GM12872 (cell line): ENCODE data around the gene FDXR.

ENCODE experiments used
- TF ChIP-seq, protein P1 (sequence below): IDR thresholded peaks from 3 replicates; pipeline ENCODE4 v1.5.1; 2011; ENCODE audit warnings: low read depth, mild to moderate bottlenecking, low read length, moderate library complexity; ENCODE audit not compliant: insufficient read depth

FDXR gene

GRCh38 chr17:74840989-74841666, 31.7 kb downstream of the FDXR start:
- TF ChIP-seq, protein P1, sequence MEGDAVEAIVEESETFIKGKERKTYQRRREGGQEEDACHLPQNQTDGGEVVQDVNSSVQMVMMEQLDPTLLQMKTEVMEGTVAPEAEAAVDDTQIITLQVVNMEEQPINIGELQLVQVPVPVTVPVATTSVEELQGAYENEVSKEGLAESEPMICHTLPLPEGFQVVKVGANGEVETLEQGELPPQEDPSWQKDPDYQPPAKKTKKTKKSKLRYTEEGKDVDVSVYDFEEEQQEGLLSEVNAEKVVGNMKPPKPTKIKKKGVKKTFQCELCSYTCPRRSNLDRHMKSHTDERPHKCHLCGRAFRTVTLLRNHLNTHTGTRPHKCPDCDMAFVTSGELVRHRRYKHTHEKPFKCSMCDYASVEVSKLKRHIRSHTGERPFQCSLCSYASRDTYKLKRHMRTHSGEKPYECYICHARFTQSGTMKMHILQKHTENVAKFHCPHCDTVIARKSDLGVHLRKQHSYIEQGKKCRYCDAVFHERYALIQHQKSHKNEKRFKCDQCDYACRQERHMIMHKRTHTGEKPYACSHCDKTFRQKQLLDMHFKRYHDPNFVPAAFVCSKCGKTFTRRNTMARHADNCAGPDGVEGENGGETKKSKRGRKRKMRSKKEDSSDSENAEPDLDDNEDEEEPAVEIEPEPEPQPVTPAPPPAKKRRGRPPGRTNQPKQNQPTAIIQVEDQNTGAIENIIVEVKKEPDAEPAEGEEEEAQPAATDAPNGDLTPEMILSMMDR: no peak

DNA sequence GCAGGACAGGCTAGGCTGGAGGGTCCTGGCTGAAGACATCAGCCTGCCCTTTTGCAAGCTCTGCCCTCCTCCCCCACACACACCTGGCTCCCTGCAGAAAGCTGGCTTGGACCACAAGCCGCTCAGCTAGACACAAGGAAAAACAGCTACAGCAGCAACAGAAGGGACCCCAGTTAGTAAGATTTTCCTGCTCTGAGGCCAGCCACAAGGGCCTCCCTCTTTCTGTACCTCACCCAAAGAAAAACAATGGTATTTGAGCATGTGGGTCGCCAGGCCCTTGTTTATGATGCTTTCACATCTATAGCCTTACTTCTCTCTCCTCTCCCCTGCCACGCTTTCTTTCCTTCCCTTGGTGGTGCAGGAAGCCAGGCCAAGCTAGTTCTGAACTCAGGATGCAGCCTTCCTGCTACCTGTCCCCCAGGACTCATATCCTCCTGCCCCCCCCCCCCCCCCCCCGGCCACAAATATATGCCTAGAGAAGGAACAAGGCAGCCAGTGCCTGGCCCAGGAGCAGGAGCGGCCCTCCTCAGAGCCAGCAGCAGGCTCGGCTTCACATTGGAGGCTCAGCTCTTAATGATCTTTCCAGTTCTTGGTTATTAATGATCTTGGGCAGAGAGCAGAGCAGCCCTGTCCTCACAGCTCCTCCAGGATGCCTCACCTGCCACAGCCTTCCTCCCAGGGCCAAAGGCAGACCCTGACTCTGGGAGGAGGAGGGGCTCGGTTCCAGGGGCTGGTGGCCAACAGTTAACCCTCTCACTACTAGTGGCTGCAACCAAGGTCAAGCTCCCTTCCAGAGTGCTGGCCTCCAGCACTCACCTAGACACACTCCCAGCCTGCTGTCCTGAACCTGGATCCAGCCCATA, 32.6 kb downstream of the FDXR start:
- TF ChIP-seq, protein P1: no peak

DNA sequence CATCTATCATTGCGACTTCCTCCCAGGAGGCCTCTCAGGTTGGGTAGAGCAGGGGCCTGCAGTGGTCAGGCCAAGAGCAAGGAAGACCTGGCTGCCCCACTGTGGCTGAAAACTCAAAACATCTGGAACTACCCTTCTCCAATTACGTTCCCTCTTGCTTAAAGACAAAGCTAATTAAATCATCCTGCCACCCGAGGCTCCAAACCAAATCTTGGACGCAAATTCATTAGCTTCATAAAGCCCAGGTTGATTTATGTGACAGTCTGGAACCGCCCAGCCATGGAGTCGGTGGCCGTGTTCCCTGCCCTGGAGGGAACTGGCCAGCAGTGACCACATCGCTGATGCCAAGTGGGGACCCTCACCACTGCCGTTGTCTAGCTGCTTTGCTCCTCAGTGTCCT, 34.5 kb downstream of the FDXR start:
- TF ChIP-seq, protein P1: no peak

DNA sequence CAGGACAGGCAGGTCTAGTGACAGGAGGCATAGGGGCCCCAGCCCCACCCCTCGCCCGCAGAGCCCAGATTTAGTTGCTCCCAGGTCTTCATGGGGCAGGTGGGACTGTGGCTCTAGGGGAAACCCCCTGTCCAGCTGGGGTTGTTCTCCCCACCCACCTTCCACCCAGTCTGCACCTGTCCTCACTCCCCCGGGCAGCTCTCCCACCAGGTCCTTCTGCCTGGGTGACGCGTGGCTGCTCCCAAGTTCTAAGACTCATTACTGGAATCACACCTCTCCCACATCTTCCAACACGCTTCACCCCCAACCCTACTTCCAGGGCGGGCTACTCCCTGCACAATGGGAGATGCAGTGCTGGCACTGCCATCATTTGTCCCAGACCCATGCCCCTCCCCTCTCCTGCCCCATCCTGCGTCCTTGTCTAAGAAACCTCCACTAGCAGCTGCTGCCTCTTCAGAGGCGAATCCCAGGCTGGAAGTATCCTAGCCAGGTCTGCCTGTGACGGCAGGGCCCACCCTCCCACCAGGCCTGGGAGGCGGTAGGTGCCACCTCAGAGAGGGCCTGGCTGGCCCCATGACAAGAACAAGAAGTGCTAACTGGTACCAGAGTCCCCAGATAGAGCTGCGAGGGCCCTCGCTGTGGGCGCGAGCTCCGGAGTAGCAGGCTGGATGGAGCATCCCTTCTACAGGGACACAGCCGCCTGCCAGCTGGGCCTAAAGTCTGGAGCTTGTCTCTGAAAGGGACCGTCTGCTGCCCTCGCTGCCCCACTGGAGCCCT, 35.9 kb downstream of the FDXR start:
- TF ChIP-seq, protein P1: no peak

- TF ChIP-seq, protein P1: no peak
Observed at GRCh38 chr17:74836191-74836590, 36.6 kb downstream of the FDXR start.

DNA sequence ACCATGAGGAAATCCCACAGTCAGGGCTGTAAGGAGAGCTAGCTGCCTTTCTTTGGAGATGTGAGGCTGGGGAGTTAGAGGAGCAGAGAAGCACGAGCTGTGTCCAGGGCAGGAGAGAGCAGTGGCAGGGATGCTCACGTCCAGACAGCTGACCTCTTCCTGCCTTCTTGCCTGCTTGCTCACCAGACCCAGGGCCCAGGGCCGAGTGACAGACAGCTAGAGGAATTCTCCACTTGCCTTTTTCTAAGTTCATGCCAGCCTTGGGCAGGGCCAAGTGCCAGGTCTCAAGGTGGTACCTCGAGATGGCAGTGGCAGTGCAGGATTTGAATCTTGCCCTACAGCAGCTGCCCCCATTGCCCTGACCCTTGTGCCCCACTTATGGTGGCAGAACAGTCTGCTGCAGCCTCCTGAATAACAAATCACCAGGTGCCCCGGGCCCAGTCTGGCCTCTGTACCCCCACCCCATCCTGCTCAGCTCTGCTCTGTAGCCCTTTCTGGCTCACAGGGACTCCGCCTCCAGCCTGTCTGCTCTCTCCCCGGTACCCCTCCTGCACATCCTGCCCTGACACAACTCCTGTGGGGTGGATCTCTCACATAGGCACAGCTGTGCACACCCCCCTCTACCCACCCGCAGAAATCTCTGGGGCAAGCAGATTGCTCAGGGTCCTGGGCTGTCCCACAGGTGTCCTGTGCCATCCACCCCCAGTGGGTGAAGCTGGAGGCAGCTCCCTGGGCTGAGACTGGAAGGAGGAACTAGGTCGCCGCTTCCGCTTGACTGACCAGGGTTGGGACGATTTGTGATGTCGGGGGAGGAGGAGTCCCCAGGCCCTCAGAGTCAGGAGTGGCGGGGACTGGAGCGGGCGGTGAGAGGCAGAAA, 39.1 kb downstream of the FDXR start:
- TF ChIP-seq, protein P1: no peak
